HUES6 (cell line): ENCODE results near the gene FGF19.

Experiments
- H3K27ac ChIP-seq: 2 replicates; pipeline ENCODE4 v1.7.0; 2013; ENCODE audit warnings: low read depth, mild to moderate bottlenecking, low read length, inconsistent platforms
- H3K27me3 ChIP-seq: 2 replicates; pipeline ENCODE4 v1.6.1; 2013; ENCODE audit warnings: low read length; ENCODE audit not compliant: control insufficient read depth, insufficient read depth
- H3K36me3 ChIP-seq: 2 replicates; pipeline ENCODE4 v1.6.1; 2013; ENCODE audit warnings: low read length; ENCODE audit not compliant: control insufficient read depth, insufficient read depth
- H3K4me1 ChIP-seq: 2 replicates; pipeline ENCODE4 v1.6.1; 2013; ENCODE audit warnings: low read length; ENCODE audit not compliant: control insufficient read depth, insufficient read depth
- H3K4me3 ChIP-seq: 2 replicates; pipeline ENCODE4 v1.5.1; 2013; ENCODE audit warnings: low read depth, low read length
- H3K9ac ChIP-seq: one replicate; pipeline ENCODE4 v1.6.1; 2013; ENCODE audit warnings: mild to moderate bottlenecking, low read length
- H3K9me3 ChIP-seq: 2 replicates; pipeline ENCODE4 v1.6.1; 2013; ENCODE audit warnings: low read depth, low read length; ENCODE audit not compliant: control insufficient read depth, insufficient read depth

The FGF19 gene

GRCh38 chr11:69660001-69660500 lies 43.8 kb downstream of the FGF19 start:
- Histone ChIP-seq H3K9ac (no peak overlapping the region), H3K27me3 (no peaks in the 10 kb centered on the region), H3K4me1 (peaks cover 21% of the 10 kb centered on the region), H3K36me3 (peaks cover 14% of the 10 kb centered on the region), H3K4me3 (no peak overlapping the region), H3K9me3 (no peaks in the 10 kb centered on the region), H3K27ac (no peak overlapping the region)

DNA sequence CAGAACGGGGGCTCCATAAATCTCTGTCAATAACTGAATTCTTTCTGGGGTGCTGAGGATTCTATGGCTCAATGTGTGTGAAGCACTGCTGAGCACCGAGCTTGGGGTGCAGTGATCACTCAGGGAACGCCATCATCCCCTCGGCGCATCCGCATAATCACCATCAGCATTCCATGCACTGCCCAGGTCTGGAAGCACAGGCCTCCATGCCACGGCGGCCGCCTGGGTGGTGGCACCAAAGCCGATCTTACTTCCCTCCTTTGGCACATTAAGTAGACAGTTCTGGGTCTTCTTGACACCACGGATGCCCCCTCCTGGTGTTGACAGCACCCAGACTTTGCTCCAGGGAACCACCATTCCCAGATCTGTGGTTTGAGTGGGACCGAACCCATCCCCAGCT lies 44.2 kb downstream of the FGF19 start:
- no peaks in the 10 kb centered on the region for H3K27me3 ChIP-seq
- peaks cover 11% of the 10 kb centered on the region for H3K36me3 ChIP-seq
- no peaks in the 10 kb centered on the region for H3K9me3 ChIP-seq
- no peak overlapping the region for H3K9ac ChIP-seq
- peaks cover 21% of the 10 kb centered on the region for H3K4me1 ChIP-seq
- no peak overlapping the region for H3K4me3 ChIP-seq
- no peak overlapping the region for H3K27ac ChIP-seq

DNA sequence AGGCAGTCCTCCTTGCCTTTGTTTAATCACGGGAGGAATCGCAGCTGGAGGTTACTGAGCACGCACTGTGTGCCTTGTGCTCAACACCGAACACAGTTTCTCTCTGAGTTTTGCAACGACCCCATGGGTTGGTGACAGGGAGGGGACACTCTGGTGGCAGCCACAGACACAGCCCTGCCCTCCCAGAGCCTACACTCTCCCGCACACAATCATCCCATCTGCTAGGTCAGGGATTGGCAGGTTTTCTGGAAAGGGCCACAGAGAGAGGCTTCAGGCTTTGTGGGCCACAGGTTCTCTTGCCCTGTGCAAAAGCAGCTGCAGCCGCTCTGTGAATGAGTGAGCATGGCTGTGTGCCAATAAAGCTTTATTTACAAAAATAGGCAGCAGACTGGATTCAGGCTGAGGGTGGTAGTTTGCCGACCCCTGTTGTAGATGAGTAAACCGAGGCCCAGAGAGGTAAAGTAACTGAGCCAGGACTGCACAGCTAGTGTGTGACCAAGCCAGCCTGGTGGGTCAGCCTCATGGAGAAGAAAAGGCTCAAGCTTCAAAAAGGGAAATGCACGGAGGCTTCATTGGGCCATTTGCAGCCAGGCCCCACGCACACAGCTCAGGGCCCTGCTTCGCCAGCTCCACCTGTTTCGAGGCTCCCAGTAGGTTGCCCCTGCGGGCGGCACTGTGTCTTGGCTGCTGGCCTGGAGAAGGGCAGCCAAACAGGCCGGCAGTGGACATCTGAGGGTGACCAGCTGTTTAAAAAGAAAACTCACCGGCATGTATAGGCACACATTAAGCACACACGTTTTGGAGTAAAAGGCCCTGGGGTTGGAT lies 45.0 kb downstream of the FGF19 start:
- Histone ChIP-seq H3K4me1 (peaks cover 21% of the 10 kb centered on the region), H3K9ac (peak overlapping the region; percentile 71), H3K36me3 (peaks cover 11% of the 10 kb centered on the region), H3K27me3 (no peaks in the 10 kb centered on the region), H3K9me3 (no peaks in the 10 kb centered on the region), H3K27ac (peak overlapping the region; percentile 79; the same call in 1 of the 2 replicates), H3K4me3 (no peak overlapping the region)

GRCh38 chr11:69657911-69658625 lies 45.8 kb downstream of the FGF19 start:
- no peaks in the 10 kb centered on the region for H3K27me3 ChIP-seq
- H3K27ac ChIP-seq = peak overlapping the region; percentile 79; the same call in 1 of the 2 replicates
- peak overlapping the region; percentile 71 for H3K9ac ChIP-seq
- H3K9me3 ChIP-seq = no peaks in the 10 kb centered on the region
- peaks cover 16% of the 10 kb centered on the region for H3K36me3 ChIP-seq
- peaks cover 21% of the 10 kb centered on the region for H3K4me1 ChIP-seq
- H3K4me3 ChIP-seq = no peak overlapping the region

GRCh38 chr11:69657456-69657910 lies 46.3 kb downstream of the FGF19 start:
- Histone ChIP-seq H3K27ac (peak overlapping the region; percentile 60; the same call in 1 of the 2 replicates), H3K36me3 (peaks cover 22% of the 10 kb centered on the region), H3K9ac (peak overlapping the region; percentile 57), H3K9me3 (no peaks in the 10 kb centered on the region), H3K4me1 (peaks cover 21% of the 10 kb centered on the region), H3K4me3 (no peak overlapping the region), H3K27me3 (no peaks in the 10 kb centered on the region)

GRCh38 chr11:69656536-69657455 lies 47.0 kb downstream of the FGF19 start:
- Histone ChIP-seq H3K27me3 (no peaks in the 10 kb centered on the region), H3K4me1 (peaks cover 21% of the 10 kb centered on the region), H3K27ac (no peak overlapping the region), H3K9me3 (no peaks in the 10 kb centered on the region), H3K4me3 (no peak overlapping the region), H3K36me3 (peaks cover 29% of the 10 kb centered on the region), H3K9ac (peak overlapping the region; percentile 57)

DNA sequence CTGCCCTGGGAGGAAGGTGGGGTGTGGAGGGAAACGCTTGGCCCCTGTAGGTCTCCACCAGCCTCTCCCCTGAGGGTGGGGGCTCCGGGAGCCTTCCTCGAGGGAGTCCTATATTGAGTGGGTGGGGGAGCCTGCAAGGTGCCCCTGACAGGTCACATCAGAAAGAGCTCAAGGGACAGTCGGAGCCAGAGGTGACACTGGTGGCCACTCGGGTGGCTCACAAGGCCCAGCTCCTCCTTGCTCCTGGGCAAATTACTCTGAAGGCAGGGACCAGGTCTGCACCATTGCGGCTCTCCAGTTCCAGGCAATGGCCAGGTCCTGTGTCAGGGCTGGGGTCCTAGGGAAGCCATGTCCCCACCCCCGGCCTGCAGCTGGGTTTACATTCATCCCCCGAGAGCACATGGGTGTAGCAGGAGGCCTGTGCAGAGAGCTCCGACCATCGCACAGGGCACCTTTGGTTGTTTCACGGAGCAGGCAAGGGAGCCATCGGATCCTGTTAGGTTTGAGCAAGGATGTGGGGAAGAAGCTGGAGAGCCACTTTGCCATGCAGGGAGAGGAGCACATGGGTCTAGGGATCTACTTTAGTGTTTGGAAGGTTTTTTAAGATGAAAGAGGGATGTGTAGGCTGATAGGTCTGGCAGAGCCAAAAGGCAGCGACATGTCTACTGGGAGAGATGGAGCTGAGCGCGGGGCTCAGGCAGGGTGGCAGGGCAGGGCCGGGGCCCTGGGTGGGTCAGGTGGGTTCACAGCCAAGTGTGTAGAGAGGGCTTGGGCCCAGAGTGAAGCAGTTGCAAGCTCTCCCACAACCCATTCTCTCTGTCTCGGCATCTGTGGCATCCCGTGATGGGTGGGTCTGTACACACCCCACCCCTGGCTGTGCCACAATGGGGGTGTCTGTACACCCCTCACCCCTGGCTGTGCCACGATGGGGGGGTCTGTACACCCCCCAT lies 48.1 kb downstream of the FGF19 start:
- Histone ChIP-seq H3K27ac (no peak overlapping the region), H3K36me3 (peaks cover 40% of the 10 kb centered on the region), H3K9ac (no peak overlapping the region), H3K27me3 (no peaks in the 10 kb centered on the region), H3K4me3 (no peak overlapping the region), H3K9me3 (no peaks in the 10 kb centered on the region), H3K4me1 (peaks cover 21% of the 10 kb centered on the region)

DNA sequence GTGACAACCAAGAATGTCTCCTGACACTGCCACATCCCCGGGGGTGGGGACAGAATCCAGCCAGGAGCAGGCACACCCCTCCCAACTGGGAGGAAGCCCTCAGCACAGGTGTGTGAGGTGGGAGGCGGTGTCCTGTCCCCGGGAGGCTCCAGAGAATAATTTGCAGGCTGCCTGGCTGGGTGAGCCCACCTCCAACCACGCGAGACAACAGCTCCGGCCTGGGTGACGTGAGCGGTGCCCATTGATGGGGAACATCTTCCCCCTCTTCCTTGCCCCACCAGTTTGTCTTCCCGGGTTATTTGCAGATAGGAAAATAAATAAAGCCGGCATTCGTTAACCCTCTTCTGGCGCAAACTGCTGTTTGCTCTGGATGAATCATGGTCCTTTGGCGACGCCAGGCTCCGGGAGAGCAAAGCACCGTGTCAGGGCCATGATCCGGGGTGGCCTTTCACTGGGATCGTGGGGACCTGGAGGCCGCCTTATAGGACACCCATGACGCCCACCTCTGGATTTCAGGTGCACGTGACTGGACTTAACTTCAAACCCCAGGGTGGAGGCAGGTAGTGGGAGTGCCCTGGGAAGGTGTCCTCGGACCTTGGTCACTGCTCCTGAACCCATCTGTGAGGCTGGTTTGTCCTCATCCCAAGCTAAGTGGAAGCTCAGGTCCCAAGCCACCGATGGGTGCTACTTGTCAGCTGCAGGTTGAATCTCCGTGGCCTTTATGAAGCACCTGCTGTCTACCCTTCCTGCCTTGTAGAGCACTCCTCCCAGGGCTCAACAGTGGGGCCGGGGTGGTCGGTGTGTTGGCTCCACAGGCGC lies 49.0 kb downstream of the FGF19 start:
- Histone ChIP-seq H3K4me1 (peaks cover 21% of the 10 kb centered on the region), H3K9ac (no peak overlapping the region), H3K27ac (no peak overlapping the region), H3K27me3 (no peaks in the 10 kb centered on the region), H3K4me3 (no peak overlapping the region), H3K36me3 (peaks cover 48% of the 10 kb centered on the region), H3K9me3 (no peaks in the 10 kb centered on the region)

- Histone ChIP-seq H3K36me3 (peaks cover 56% of the 10 kb centered on the region), H3K4me3 (no peak overlapping the region), H3K9ac (no peak overlapping the region), H3K9me3 (no peaks in the 10 kb centered on the region), H3K27ac (no peak overlapping the region), H3K27me3 (no peaks in the 10 kb centered on the region), H3K4me1 (peaks cover 21% of the 10 kb centered on the region)
Observed at GRCh38 chr11:69654001-69654659, 49.7 kb downstream of the FGF19 start.
